BE2C (cell line): Measurements from ENCODE around the gene PPIF.

Experiments used
- DNase-seq: peaks from one replicate; pipeline ENCODE4 v3.0.0-alpha.2; 2020
- H3K27me3 ChIP-seq: fragments of 250-450 bp; sonication (Bioruptor Pico); 2 replicates; pipeline ENCODE4 v1.5.1; 2020; ENCODE audit warnings: mild to moderate bottlenecking
- H3K36me3 ChIP-seq: fragments of 250-450 bp; sonication (Bioruptor Pico); 2 replicates; pipeline ENCODE4 v1.5.1; 2020; ENCODE audit warnings: mild to moderate bottlenecking
- H3K4me1 ChIP-seq: fragments of 250-450 bp; sonication (Bioruptor Pico); 2 replicates; pipeline ENCODE4 v1.5.1; 2020
- H3K4me3 ChIP-seq: 2 replicates; pipeline ENCODE4 v1.5.1; 2011; ENCODE audit warnings: low read depth, low read length
- H3K9me3 ChIP-seq: fragments of 250-450 bp; sonication (Bioruptor Pico); 2 replicates; pipeline ENCODE4 v1.5.1; 2020
- TF ChIP-seq, protein P1 (sequence below): IDR thresholded peaks from 2 replicates; pipeline ENCODE4 v1.5.1; 2012; ENCODE audit warnings: mild to moderate bottlenecking, low read depth, low read length

Gene PPIF

DNA sequence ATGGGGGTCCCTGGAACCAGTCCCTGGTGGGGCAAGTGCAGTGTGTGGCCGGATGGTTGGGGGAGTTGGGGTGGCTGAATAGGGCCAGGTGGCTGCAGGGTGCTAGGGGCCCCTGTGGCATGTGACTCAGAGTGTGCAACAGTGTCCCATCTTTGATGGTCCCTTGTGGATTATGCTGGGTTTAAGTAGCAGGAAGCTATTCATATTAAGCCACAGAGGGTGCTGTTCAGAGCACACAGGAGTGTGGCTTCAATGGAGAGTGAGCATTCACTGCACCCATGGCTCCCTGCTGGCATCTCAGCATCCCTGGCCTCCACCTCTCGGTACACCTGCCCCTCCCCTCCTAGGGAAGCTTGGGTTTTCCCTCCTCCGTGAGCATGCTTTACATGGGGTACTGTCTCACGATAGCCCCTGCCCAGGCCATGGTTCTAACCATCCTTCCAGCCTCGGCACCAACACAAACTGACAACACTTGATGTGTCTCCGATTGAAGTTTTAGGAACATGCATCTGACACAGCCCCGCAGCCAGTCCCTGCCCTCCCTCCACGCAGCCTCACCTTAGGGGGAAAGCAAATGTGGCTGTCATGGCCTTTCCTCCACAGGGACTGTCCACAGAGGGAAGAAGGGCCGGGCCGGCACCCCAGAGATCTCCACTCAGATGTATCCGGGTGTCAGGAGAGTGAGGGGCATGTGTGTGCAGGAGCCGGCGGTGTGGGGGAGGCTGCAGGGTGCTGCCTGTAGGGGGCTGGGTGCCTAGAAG is 30.4 kb upstream of the PPIF start:
- no peak overlapping the region for H3K4me3 ChIP-seq
- peaks cover 16% of the 10 kb centered on the region for H3K4me1 ChIP-seq

DNA sequence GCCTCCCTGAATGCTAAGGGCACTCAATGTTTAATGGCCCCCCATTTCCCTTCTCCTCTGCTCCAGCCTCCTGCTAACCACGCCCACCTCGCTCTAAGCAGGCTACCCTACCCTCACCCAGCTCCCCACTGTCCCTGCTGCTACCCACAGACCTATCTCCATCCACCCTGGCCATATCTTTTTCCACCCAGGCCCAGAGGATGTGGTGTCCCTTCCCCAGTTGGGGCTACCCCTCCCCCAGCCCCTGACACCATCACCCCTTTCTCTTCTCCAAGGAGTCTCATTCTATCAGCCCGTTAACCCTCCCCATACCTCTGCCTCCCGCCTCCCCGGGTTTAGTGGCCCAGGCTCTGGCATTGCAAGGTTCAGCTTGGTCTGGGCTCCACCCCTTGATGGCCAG is 28.9 kb upstream of the PPIF start:
- DNase-seq: no peak
- TF ChIP-seq, protein P1, sequence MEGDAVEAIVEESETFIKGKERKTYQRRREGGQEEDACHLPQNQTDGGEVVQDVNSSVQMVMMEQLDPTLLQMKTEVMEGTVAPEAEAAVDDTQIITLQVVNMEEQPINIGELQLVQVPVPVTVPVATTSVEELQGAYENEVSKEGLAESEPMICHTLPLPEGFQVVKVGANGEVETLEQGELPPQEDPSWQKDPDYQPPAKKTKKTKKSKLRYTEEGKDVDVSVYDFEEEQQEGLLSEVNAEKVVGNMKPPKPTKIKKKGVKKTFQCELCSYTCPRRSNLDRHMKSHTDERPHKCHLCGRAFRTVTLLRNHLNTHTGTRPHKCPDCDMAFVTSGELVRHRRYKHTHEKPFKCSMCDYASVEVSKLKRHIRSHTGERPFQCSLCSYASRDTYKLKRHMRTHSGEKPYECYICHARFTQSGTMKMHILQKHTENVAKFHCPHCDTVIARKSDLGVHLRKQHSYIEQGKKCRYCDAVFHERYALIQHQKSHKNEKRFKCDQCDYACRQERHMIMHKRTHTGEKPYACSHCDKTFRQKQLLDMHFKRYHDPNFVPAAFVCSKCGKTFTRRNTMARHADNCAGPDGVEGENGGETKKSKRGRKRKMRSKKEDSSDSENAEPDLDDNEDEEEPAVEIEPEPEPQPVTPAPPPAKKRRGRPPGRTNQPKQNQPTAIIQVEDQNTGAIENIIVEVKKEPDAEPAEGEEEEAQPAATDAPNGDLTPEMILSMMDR: no peak
- Histone ChIP-seq H3K4me3 (no peak overlapping the region), H3K36me3 (peaks cover 21% of the 10 kb centered on the region), H3K4me1 (peaks cover 14% of the 10 kb centered on the region; the same call in 1 of the 2 replicates), H3K9me3 (no peaks in the 10 kb centered on the region), H3K27me3 (no peaks in the 10 kb centered on the region)

More for the DNA sequence above, 30.4 kb upstream of the PPIF start:
- Histone ChIP-seq H3K36me3 (peaks cover 36% of the 10 kb centered on the region), H3K27me3 (no peaks in the 10 kb centered on the region), H3K9me3 (no peaks in the 10 kb centered on the region)
- TF ChIP-seq, protein P1: peak; percentile 13; the same call in 1 of the 2 replicates
- no peak for DNase-seq

DNA sequence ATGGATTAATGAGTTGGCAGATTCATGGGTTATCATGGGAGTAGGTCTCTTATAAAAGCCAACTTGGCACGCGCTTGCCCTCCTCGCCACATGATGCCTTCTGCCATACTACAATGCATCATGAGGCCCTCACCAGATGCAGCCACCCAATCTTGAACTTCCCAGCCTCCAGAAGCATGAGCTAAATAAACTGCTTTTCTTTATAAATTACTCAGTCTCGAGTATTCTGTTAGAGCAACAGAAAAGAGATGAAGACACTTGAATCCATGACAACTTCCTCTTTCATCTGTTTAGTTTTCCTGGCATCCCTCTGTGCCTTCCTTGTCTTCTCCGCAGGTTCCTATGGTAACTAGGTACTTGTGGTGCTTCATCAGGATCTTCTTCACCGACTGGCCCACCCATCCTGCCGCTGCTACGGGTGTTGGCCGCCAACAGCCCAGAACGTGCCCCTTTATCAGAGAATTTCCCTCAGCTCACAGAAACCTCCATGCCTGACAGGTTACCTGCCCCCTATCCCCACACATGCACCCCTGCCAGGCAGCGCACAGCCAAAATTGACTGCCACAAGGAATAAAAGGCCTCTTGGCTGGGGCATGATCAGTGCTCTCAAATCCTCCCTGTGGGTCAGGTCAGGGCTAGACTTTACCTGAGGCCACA is 28.0 kb upstream of the PPIF start:
- Histone ChIP-seq H3K4me1 (peaks cover 12% of the 10 kb centered on the region; the same call in 1 of the 2 replicates), H3K9me3 (no peaks in the 10 kb centered on the region), H3K27me3 (no peaks in the 10 kb centered on the region), H3K4me3 (no peak overlapping the region), H3K36me3 (peaks cover 13% of the 10 kb centered on the region)
- DNase-seq: no peak
- TF ChIP-seq, protein P1: no peak

DNA sequence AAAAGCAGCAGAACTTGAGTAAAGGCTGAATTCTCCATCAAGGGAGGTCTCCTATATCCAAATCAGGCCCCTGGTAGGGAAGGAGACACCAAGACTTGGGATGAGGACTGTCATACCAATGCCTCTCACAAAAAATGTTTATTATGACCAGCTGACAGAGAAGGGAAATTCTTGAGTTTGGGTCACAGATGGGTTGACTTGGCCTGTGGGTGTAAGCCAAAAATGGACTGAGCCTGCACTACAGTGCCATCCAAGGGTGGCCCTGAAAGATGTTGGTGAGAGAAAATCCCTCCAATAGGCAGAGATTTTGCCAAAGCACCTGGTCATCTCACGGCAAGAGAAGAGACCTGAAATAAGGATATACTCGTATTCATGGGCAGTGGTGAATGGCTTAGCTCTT is 27.0 kb upstream of the PPIF start:
- Histone ChIP-seq H3K4me1 (peaks cover 13% of the 10 kb centered on the region), H3K36me3 (peaks cover 2% of the 10 kb centered on the region), H3K4me3 (no peak overlapping the region), H3K9me3 (no peaks in the 10 kb centered on the region), H3K27me3 (no peaks in the 10 kb centered on the region)
- no peak for DNase-seq
- TF ChIP-seq, protein P1: no peak

DNA sequence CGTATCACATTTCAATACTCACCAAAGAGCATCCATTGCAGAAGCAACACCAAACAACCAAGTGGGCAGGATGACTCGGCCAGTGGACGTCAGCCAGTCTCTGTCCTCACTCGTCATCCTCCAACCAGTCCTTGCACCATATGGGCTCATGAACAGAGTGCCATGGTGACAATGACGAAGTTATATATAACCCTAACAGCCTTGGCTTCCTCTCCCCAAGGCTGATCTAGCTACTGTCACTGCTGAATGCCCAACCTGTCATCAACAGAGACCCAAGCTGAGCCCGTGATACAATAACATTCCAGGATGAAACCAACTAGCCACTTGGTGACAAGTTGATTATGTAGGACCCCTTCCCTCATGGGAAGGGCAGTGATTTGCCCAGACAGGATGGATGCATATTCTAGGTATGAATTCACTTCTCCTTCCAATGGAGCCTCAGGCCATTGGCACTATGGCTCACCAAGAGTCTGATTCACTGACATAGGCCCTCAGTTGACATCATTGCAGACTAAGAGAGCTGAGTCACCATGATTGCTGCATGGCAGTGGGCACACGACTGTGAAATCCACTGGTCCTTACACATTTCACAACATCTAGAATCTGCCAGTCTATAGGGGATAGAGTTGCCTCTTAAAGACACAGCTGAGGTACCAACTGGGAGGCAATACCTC is 26.3 kb upstream of the PPIF start:
- H3K9me3 ChIP-seq: no peaks in the 10 kb centered on the region
- peaks cover 13% of the 10 kb centered on the region for H3K4me1 ChIP-seq
- DNase-seq: no peak
- H3K4me3 ChIP-seq: no peak overlapping the region
- no peaks in the 10 kb centered on the region for H3K36me3 ChIP-seq
- no peaks in the 10 kb centered on the region for H3K27me3 ChIP-seq
- TF ChIP-seq, protein P1: no peak
